Daoy (cell line): ENCODE data around the gene MNX1. TPM values are rescaled to one million over a fixed set of nuclear protein-coding genes. Genes with fewer than 3 reads are reported as not detected.

Experiments
- DNase-seq: peaks from one replicate; pipeline ENCODE4 v3.0.0-alpha.2; 2015; ENCODE audit warnings: low read depth
- total RNA-seq: library from RNA; depleted of rRNA; stranded (reverse); fragments of >200 nt; shearing (Covaris generic); gene quantifications from 2 replicates; pipeline ENCODE4 v1.2.3, GENCODE V29; 2014

Gene MNX1
- total RNA-seq, 1 experiment from 2014 or later: 4.4 TPM

DNA sequence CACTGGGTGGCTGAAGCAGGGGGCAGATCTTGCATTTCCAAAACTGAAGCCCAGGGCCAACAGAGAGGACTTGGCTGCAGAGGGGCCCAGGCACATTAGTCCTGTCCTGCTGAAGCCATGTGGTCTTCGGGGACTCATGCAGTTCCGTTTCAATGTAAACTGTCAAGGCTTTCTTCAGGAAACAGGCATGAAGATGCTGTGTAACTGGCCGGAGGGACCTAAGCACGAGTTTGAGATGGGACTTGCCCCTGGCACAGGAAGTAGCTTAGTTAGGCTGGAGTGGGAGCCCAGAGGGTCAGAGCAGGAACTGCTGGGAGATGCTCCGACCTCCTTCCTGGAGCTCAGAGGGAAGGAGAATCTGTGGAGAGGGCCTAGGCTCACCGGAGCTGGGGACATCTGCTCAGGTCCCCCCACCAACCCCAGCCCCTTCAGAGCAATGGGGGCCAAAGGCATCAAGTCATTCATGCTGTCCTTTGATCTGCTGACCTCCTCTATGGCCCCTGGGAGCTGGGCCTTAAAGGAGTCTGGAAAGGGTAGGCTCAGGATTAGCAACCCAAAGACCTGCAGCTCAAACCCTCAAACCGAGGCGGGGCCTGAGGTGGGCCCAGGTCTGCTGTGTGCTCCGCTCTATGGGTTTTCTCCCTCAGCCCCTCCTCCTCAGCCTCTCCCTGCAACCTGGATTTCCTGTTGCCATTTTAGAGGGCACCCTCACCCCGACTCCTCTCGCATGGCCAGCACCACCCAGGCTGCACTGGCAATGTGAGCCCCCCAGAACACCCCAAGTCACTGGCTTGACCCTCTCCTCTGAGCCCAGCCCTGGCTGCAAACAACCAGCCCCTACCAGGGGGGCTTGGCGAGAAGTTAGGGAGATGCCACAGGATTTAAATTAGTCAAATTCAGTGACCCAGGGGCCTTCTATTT is 4.4 kb upstream of the MNX1 start:
- DNase-seq: no peak

DNA sequence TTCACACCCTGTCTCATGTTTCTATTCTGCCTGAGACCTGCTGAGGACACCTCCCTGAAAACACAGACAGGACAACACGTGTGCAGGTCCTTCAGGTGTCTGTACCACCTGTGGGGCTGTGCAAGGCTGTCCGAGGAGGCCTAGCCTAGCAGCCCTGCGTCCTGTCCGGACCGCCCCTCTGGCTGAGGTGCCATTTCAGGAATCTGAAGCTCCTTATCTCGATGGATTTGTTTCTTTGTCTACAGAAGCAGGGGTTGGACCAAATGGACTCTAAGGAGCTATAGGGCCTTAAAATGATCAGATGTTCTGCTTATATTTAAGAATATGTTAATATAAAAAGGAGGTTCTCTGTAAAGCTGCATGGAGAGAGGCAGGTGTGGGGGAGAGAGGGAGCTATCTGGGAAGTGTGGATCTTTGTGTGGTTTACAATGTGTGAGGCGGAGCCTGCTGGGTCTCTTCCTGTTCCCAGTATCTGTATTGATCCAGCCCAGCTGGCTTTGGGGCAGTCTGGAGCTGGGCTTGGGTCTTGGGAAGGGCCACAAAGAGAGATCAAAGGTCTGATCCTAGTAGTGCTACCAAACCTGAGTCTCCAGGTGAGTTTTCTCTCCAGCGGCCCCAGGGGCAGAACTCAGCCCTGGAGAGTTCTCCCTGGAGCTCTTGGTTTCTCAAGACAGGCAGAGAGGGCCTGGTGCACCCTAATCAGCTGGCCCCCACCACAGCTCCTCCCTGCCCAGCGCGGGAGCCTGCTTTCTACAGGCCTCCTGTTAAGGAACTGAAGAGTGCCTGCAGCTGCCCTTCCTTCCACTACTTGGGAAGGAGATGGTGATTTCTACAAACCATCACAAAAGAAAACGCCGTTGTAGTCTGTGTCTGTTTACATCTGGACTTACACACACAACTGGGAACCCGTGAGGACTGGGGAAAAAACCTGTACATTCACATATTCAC is 3.4 kb upstream of the MNX1 start:
- DNase-seq: no peak

DNA sequence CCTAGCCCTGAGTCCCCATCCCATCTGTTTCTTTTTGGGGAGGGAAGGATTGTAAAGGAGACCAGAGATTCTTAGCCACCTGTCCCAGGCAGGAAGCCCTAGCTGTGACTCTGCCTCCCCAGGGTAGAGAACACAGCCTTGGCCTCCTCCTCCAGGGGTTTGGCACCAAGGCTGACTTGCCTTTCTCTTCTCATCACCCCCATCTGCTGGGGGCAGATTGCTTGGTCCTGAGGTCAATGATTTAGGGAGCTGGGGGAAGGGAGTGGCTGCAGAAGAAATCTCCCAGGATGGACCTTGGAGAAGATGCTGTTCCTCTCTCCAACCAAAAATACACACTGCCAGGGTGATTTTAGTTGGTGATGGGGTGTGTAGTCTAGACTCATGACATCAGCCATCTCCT is 2.6 kb upstream of the MNX1 start:
- peak; percentile 6 for DNase-seq

DNA sequence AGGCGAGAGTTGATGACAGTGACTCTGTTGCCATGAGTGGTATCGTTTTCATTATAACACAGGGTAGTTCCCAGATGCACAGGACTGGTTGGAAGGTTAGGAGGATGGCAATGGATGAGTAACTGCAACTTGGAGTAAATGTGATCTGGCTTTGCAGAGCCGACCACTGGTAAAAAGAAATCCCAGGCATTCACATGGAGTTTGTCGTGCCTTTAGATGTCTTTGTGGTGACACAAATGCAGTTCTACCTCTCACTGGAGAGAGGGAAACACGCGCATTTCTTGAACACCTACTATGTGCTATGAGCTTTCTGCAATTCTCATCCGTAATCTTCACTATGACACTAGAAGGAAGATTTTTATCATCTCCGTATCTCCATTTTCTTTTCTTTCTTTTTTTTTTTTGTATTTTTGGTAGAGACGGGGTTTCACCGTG is 1.7 kb upstream of the MNX1 start:
- peak; percentile 39 for DNase-seq

DNA sequence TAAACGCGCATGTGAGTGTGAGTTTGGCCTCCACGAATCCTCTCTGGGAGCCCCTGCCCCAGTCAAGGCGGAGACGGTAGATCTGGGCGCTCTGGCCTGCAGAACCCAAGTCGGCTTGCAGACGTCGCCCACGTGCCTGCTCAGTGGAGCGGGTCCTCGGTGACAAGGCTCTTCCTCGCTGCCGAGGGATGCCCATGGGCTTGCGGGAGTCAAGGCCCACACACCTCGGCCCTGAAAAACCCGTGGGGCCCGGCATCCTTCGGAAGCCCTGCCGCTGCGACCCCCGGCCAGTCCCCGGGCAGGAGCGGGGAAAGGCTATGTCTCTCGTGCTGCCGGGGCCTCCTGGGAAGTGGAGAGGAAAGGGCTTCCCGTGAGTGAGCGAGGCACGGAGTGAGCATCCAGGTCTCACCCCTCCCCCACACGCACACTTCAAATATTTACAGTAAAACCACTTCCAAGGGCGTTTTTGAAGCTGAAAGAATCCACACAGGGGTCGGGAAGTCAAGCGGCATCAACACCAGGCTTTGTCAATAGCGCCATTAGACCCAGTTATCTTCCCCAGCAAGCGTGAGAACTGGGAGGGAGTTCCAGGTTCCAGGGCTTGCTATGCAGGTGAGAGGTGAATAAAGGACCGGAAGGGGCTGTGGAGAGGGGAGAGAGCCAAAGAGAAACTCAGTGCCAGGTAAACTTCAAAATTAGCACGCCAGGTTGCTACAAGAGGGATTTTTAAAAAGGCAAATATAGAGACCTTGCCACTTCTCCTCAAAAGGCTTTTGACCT is 1.1 kb upstream of the MNX1 start:
- peak; percentile 24 for DNase-seq

DNA sequence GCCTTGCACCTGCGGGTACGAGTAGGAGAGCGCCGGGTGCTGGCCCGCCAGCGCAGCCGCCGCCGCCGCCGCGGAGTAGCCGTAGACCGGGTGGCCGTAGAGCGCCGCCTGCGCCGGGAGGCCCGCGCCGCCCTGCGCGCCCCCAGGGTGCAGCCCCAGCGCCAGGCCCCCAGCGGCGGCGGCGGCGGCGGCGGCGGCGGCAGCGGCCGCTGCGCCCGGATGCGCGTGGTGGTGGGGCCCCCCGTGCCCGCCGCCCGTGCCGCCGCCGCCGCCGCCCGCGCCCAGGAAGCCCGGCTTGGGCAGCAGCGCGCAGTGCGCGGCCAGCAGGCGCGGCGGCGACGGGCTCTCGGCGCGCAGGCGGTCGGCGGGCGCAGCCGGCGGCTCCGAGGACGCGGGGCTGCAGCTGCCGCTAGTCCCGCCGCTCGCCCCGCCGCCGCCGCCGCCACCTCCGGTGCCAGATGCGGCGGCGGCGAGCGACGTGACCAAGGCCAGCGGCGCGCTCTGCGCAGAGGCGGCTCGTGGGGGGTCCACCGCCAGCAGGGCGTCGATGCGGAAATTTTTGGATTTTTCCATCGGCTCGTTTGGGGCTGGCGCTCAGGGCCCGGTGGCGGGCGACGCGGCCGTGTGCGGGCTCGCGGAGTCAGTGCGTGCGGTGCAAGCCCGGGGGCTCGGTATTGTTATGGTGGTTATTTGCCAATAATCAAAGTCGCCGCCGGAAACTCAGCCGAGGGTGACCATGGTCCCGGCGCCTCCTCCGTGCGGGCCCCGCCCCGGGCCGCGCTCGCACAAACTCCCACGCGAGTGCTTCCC is 480 bp downstream of the MNX1 start:
- peak; percentile 55 for DNase-seq

DNA sequence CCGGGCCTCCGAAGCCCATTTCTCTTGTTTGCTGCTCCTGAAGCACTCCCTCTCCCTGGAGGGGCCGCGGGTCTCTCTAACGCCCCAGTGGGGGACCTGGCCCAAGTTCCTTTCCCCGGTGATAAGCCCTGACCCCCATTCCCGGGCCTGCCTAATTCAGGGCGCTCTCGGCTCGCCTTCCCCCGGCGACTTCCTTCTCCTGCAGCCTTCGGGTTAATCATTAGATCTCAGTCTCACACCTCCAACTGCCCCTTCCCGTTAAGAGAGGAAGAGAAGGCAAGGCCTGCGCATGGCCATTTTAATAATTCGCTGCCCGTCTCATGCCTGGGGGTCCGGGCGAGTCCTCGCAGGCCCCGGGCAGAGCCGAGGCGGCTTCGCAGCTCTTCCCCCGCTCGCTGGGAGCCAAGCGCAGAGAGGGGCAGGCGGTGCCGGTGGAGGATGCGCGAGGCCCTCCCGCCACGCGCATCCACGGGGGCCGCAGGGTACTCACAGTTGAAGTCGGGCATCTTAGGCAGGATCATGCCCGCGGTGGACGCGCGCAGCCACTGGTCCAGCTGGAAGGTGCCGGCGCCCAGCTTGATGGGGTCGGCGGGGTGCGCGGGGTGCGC is 1.2 kb downstream of the MNX1 start:
- DNase-seq: peak; percentile 56

DNA sequence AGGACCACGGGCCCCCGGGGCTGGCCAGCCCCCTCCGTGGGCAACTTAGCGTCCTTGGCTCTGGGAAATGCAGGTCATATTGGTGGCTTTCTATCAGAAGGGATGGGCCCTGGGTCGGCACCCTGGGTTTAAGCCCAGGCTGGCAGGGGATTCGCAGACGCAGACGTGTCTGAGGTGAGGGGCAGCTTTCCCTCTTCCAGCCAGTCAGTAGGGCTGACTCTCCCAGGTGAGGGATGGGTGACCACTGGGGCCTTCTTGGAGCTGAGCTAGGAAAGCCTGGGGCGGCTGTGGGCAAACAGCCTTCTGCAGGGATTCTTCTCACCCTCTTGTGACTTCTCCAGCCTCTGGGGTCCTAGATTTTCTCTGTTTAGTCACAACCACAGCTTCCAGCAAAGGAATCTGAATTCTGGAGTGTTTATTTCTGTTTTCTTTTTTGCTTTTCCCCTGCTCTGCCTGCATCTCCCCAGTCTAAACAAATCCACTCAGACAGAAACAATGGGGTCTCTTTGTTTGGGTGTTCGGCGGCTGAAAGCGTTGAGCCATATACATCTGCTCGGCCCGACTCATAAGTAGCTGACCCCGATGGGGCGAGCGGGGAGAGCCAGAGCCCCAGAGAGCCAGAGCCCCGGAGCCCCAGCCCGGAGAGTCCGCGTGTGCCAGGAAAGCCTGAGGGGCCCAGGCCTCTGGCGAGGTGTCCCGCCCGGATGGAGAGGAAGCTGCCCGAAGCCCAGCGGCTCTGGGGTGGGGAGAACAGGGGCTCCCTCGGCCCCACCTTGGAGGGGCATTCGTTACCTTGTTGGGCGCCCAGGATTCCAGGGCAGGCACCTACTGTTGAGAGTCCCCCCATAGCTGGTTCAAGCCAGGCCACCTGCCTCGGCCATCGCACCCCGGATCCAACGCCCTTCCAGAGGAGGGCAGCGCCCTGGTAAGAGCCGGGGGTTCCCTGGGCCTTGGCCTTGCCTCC is 2.0 kb downstream of the MNX1 start:
- no peak for DNase-seq

DNA sequence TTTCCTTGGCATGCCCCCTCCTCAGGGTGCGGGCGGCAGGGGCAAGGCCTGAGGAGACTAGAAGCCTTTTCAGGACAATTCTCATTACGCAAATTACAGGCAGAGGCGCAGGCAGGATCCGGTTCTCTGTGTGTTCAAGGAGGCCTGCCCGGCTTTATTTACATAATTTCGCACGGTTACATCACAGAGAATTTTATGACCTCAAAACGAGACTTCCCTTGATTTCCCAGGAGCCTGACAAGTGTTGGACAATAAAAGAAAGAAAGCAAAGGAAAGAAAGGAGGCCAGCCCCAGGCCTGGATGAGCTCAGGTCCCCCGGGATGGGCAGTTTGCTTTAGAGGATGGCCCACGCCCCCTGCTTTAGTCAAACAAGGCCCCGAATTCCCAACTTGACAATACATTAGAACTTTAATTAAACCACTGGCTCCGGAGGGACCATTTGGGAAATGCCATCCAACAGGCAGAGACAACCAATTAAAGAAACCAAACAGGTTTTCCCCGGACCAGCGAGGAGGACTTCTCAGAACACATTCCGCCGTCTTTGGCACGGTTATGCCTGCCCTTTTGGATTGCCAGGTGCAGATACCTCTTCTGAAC is 2.9 kb downstream of the MNX1 start:
- DNase-seq: no peak

DNA sequence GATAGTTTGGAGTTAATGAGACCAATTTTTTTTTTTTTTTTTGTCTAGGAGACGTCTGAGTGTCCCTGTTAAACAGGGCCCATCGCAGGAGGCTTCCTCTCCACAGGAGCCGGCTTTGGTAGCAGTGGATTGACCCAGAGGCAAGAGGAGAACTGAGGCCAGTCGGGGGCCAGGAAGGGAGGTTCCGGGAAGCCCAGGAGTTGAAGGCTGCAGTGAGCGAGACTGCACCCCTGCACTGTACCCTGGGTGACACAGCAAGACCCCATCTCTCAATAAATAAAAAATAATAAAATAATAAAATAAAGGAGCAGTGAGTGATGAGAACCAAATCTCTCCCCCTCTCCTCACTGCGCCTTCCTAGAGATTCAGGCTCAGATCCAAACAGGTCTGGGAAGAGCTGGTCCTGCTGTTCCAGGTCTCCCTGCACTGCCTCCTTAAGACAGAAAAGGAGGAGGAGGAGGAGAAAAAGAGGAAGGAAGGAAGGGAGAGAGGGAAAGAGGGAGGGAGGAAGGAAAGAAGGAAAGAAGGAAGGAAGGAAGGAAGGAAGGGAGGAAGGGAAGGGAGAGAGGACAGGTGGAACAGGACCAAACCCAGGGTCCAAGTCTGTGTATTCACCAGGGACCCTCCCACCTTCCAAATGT is 3.5 kb downstream of the MNX1 start:
- DNase-seq: no peak

DNA sequence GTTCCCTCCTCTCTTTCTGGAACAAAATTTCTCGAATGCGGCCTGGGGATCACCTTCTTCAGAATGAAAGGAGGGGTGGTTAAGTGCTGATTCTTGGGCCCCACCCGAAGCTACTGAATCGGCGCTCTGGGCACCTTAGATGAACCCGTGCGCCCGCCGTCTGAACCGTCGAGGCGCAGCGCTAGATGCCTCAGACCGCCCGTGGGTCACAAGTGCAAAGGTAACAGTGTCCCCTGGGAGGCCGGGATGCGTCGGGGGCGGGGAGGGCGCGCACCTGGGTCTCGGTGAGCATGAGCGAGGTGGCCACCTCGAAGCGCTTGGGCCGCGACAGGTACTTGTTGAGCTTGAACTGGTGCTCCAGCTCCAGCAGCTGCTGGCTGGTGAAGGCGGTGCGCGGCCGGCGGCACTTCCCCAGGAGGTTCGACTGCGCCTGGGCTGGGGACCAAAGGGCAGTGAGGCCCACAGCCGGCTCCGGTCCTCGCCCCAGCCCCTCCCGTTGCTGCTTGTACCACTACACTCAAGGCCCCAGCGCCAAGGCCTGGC is 4.2 kb downstream of the MNX1 start:
- no peak for DNase-seq

DNA sequence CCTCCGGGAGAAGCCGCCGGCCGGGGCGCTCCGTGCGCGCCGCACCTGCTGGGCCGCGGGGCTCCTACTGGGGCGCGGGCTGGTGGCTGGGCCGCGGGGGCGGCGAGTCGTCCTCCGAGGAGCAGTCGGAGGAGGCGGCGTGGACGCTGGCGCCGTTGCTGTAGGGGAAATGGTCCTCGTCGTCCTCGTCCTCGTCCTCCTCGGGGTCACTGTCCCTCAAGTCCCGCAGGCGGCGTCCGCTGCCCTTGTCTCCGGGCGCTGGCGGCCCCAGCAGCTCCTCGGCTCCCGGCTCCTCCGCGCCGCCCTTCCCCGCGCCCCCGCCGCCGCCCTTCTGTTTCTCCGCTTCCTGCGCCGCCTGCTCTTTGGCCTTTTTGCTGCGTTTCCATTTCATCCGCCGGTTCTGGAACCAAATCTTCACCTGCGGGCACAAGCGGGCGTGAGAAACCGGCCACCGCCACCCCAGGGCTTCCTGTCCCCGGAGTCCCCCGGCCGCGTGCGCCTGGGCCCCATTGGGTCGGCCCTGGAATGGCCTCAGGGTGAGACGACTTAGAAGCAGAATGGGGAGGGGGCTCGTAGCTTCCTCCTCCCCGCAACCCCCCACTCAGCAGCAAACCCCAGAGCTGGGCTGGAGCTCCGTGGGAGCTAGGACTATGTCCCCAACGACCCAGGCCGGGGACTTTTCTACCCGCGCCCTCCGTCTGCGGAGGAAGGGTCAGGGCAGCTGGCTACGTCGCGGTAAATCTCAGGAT is 4.8 kb downstream of the MNX1 start:
- DNase-seq: no peak

DNA sequence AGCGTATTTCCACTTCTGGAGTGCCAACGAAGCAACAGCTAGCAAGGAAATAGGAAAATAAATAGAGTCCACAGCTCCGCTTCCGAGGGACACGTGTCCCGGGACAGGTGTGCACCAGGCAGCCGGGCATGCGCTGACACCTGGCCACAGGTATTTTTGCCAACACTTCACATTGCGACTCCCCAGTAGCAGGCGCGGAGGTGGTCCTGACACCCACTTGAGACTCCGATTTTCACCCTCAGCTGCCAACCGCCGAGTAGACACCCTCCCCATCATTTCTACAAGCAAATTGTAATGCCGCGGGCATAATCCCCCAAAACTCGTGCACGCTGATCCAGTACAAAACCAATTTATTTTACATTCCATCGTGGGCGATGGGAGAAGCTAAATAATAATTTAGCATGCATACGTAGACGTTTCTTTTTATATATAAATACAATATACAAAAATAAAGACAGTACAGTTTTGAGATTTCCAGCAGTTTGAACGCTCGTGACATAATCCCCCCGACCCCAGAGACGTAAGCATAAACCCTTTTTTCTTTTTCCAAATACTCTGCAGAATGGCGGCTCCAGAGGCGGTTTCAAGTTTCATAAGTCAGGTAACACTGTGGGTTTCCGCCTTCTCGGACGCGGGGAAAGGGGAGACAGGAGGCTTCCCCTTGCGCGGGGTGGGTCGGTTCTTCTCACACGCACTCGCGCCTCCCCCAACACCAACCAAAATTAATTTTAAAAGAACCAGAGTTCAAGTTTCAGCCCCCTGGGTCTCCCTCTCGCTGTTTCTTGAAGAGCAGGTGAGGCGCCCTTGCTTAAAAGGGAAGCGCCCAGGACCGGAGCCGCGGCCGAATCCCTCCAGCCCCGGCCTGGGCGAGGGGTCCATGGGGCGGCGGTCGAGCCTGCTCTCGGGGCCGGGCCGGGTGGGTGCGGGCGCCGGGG is 5.7 kb downstream of the MNX1 start:
- DNase-seq: no peak

DNA sequence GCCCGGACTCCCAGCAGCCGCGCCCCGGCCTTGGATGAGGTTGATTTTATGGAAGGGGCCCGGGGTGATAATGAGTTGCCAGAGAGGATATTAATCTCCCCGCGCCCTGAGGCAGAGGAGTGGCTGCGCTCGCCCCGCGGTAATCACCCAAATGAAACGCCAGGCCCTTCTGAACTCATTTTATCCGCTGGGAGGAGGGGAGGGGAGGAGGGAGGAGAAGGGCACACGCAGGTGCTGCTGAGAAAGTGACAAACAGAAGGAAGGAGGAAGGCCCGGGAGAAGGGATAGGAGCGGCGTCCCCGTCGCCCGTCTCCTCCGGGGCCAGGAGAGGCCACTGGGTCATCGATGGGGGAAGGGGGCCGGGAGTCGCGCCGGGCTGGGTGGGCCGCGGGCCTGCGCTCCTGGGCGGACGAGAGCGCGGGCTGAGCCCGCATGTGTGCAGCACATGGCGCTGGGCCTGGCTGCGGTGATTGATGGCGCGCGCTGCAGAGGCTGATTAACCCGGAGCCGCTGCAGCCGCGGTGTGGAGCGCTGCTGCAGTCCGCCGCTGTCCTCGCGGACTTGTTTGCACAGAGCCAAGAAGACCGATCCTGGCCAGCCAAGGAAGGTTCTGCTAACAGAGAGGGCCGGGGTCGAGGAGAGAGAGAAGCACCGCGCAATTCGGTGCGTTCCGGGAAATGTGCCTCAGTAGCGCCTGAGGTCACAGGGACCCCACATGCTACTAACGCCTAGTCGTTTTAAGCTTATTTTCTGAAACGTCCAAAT is 6.5 kb downstream of the MNX1 start:
- DNase-seq: peak; percentile 80

DNA sequence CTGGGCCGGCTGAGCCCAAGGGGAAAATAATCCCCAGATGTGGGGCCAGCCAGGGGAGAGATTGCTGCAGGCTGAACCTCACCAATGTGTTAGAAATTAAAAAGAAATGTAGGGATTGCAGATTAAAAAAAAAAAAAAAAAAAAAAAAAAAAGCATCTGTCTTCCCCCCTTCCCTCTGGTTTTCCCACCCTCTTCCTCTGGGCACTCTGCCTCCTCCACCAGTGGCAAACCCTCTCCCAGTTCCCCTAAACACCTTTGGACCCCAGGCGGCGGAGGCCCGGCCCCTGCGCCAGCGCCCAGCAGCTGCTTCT is 7.1 kb downstream of the MNX1 start:
- no peak for DNase-seq
